WTC11 (cell line): ENCODE data around the gene FUCA1. TPM values are rescaled to one million over a fixed set of nuclear protein-coding genes. Genes with fewer than 3 reads are reported as not detected.

Experiments used
- ATAC-seq: fragments of 200-7000 bp; cut with Tn5 transposase; 2 replicates; pipeline ENCODE4 v1.10.0; 2021; ENCODE audit warnings: mild to moderate bottlenecking, moderate library complexity
- CTCF ChIA-PET: fragments of 300-600 bp; sonication (Branson Sonifier 250); formaldehyde crosslinking; loops from one replicate; lab custom pipeline; 2021; ENCODE audit warnings: antibody characterized with exemption; lab: Charles Lee
- POLR2A ChIA-PET: fragments of 350-600 bp; sonication (Branson Sonifier 250); formaldehyde crosslinking; loops from one replicate; lab custom pipeline; 2021; ENCODE audit warnings: antibody characterized with exemption; lab: Charles Lee
- DNase-seq: peaks from one replicate; pipeline ENCODE4 v3.0.0; 2021; ENCODE audit warnings: low spot score
- H3K27ac Mint-ChIP-seq: 2 replicates; pipeline ENCODE4 v1.8.0; 2021; ENCODE audit warnings: mixed read lengths
- H3K27me3 Mint-ChIP-seq: 2 replicates; pipeline ENCODE4 v1.8.0; 2021; ENCODE audit warnings: low read depth, mild to moderate bottlenecking, moderate library complexity, mixed read lengths
- H3K36me3 Mint-ChIP-seq: 2 replicates; pipeline ENCODE4 v1.8.0; 2021; ENCODE audit warnings: mixed read lengths
- H3K4me1 Mint-ChIP-seq: 2 replicates; pipeline ENCODE4 v1.8.0; 2022; ENCODE audit warnings: mixed read lengths
- H3K4me3 Mint-ChIP-seq: 2 replicates; pipeline ENCODE4 v1.8.0; 2021; ENCODE audit warnings: mild to moderate bottlenecking, moderate library complexity, mixed read lengths
- H3K9me3 Mint-ChIP-seq: 2 replicates; pipeline ENCODE4 v1.8.0; 2021; ENCODE audit warnings: mixed read lengths
- ATF1 ChIP-seq: sonication (generic); formaldehyde crosslinking; IDR thresholded peaks from 2 replicates; pipeline ENCODE4 v1.8.1; 2023; ENCODE audit warnings: mild to moderate bottlenecking, moderate library complexity, missing genetic modification reagents
- ATF6 ChIP-seq: sonication (generic); formaldehyde crosslinking; IDR thresholded peaks from 2 replicates; pipeline ENCODE4 v1.8.1; 2023; ENCODE audit warnings: mild to moderate bottlenecking, missing genetic modification reagents
- CDX4 ChIP-seq: fragments of 250-450 bp; sonication (Bioruptor Pico); IDR thresholded peaks from 2 replicates; pipeline ENCODE4 v1.9.0; 2021; ENCODE audit warnings: moderate library complexity, mild to moderate bottlenecking, inconsistent platforms, borderline replicate concordance
- CREB1 ChIP-seq: sonication (generic); formaldehyde crosslinking; IDR thresholded peaks from 2 replicates; pipeline ENCODE4 v1.8.0; 2023; ENCODE audit warnings: mild to moderate bottlenecking, missing genetic modification reagents
- CTCF ChIP-seq: fragments of 200-600 bp; IDR thresholded peaks from 2 replicates; pipeline ENCODE4 v1.8.0; 2022; ENCODE audit warnings: antibody characterized with exemption
- E2F1 ChIP-seq: sonication (generic); formaldehyde crosslinking; IDR thresholded peaks from 2 replicates; pipeline ENCODE4 v1.8.0; 2022; ENCODE audit warnings: mild to moderate bottlenecking, missing genetic modification reagents
- ESRRA ChIP-seq: sonication (generic); formaldehyde crosslinking; IDR thresholded peaks from 2 replicates; pipeline ENCODE4 v1.8.1; 2022; ENCODE audit warnings: mild to moderate bottlenecking, missing genetic modification reagents, borderline replicate concordance
- ETV6 ChIP-seq: sonication (generic); formaldehyde crosslinking; IDR thresholded peaks from 2 replicates; pipeline ENCODE4 v1.8.1; 2022; ENCODE audit warnings: mild to moderate bottlenecking, missing genetic modification reagents
- FOXP4 ChIP-seq: sonication (generic); formaldehyde crosslinking; IDR thresholded peaks from 2 replicates; pipeline ENCODE4 v1.8.0; 2022; ENCODE audit warnings: mild to moderate bottlenecking, missing genetic modification reagents
- GRHL2 ChIP-seq: fragments of 250-450 bp; sonication (Bioruptor Pico); IDR thresholded peaks from 2 replicates; pipeline ENCODE4 v1.8.0; 2022; ENCODE audit warnings: mild to moderate bottlenecking, moderate library complexity; ENCODE audit not compliant: insufficient replicate concordance, severe bottlenecking
- HMGXB4 ChIP-seq: sonication (generic); formaldehyde crosslinking; IDR thresholded peaks from 2 replicates; pipeline ENCODE4 v1.8.1; 2023; ENCODE audit warnings: mild to moderate bottlenecking, moderate library complexity, missing genetic modification reagents
- IRF2 ChIP-seq: sonication (generic); formaldehyde crosslinking; IDR thresholded peaks from 2 replicates; pipeline ENCODE4 v1.8.0; 2022; ENCODE audit warnings: low read depth, missing genetic modification reagents, borderline replicate concordance
- JUN ChIP-seq: sonication (generic); formaldehyde crosslinking; IDR thresholded peaks from 2 replicates; pipeline ENCODE4 v1.8.0; 2023; ENCODE audit warnings: mild to moderate bottlenecking, missing genetic modification reagents
- MXD4 ChIP-seq: fragments of 250-450 bp; sonication (Bioruptor Pico); IDR thresholded peaks from 2 replicates; pipeline ENCODE4 v1.8.0; 2021; ENCODE audit warnings: mild to moderate bottlenecking, moderate library complexity, borderline replicate concordance
- MYBL2 ChIP-seq: sonication (generic); formaldehyde crosslinking; IDR thresholded peaks from 2 replicates; pipeline ENCODE4 v1.8.1; 2023; ENCODE audit warnings: mild to moderate bottlenecking, moderate library complexity, missing genetic modification reagents
- NR3C1 ChIP-seq: sonication (generic); formaldehyde crosslinking; conservative IDR thresholded peaks from 2 replicates; pipeline ENCODE4 v1.8.1; 2023; ENCODE audit warnings: low read depth, mild to moderate bottlenecking, missing genetic modification reagents
- TCF7 ChIP-seq: sonication (generic); formaldehyde crosslinking; IDR thresholded peaks from 2 replicates; pipeline ENCODE4 v1.8.0; 2022; ENCODE audit warnings: mild to moderate bottlenecking, low read depth, missing genetic modification reagents, moderate library complexity
- ZBTB43 ChIP-seq: sonication (generic); formaldehyde crosslinking; IDR thresholded peaks from 2 replicates; pipeline ENCODE4 v1.8.1; 2023; ENCODE audit warnings: mild to moderate bottlenecking, missing genetic modification reagents
- ZNF423 ChIP-seq: fragments of 250-450 bp; sonication (Bioruptor Pico); IDR thresholded peaks from 2 replicates; pipeline ENCODE4 v2.1.2; 2022; ENCODE audit warnings: mild to moderate bottlenecking, moderate library complexity
- ZNF425 ChIP-seq: fragments of 250-450 bp; sonication (Bioruptor Pico); conservative IDR thresholded peaks from 2 replicates; pipeline ENCODE4 v1.9.0; 2021; ENCODE audit warnings: mild to moderate bottlenecking
- total RNA-seq: library from RNA; stranded (reverse); gene quantifications from 3 replicates; pipeline ENCODE4 v1.2.3, GENCODE V29; 2021

Gene FUCA1
- total RNA-seq, 1 experiment from 2014 or later: 7.5 TPM

- ChIA-PET POLR2A (no interaction called here), CTCF (interaction anchor here (0.6 kb wide), 1 partner anchor 186 kb away, joined by 3 read pairs; no protein-coding TSS in a partner anchor)
- DNase-seq: no peak
- ATAC-seq: no peak
- Mint-ChIP-seq H3K4me3 (no peak overlapping the region), H3K9me3 (no peaks in the 10 kb centered on the region), H3K4me1 (peaks cover 20% of the 10 kb centered on the region), H3K36me3 (no peaks in the 10 kb centered on the region), H3K27ac (no peak overlapping the region), H3K27me3 (peaks cover 39% of the 10 kb centered on the region)
- TF ChIP-seq GRHL2: no peak
Observed at GRCh38 chr1:23899070-23899469, 31.0 kb upstream of the FUCA1 start.

GRCh38 chr1:23897083-23897482, 29.0 kb upstream of the FUCA1 start:
- Mint-ChIP-seq H3K4me1 (peaks cover 12% of the 10 kb centered on the region), H3K9me3 (no peaks in the 10 kb centered on the region), H3K4me3 (no peak overlapping the region), H3K36me3 (no peaks in the 10 kb centered on the region), H3K27me3 (peaks cover 20% of the 10 kb centered on the region), H3K27ac (no peak overlapping the region)
- TF ChIP-seq CTCF (no peak), CDX4 (CRISPR knock-in tag) (no peak), MYBL2 (CRISPR knock-in tag) (no peak), JUN (no peak), FOXP4 (no peak), IRF2 (CRISPR knock-in tag) (no peak), ZNF423 (CRISPR knock-in tag) (no peak), HMGXB4 (CRISPR knock-in tag) (no peak), ATF1 (no peak), TCF7 (CRISPR knock-in tag) (no peak), ZNF425 (CRISPR knock-in tag) (no peak), NR3C1 (CRISPR knock-in tag) (no peak), ATF6 (CRISPR knock-in tag) (no peak), MXD4 (CRISPR knock-in tag) (no peak), ESRRA (no peak), ZBTB43 (no peak), CREB1 (CRISPR knock-in tag) (no peak), ETV6 (no peak), E2F1 (CRISPR knock-in tag) (no peak)
- no peak for ATAC-seq
- CTCF ChIA-PET: interaction anchor here (1.4 to 1.7 kb wide), 2 partner anchors 19 to 86 kb away, joined by 5 to 6 read pairs; no protein-coding TSS in a partner anchor
- DNase-seq: no peak
- POLR2A ChIA-PET: no interaction called here
